IPS-15b (cell line): ENCODE results near the gene PTEN.
A peak's percentile ranks its signal among the peaks of the same experiment; 100 is the strongest.
"Not testable (repeated sequence)": the region's sequence is repeated elsewhere in the genome, so short reads cannot be mapped to it uniquely, and the experiment has no call there.

Experiments used
- H3K27me3 ChIP-seq: one replicate; pipeline ENCODE4 v1.6.1; 2013; ENCODE audit warnings: low read length; ENCODE audit not compliant: control insufficient read depth, insufficient read depth
- H3K36me3 ChIP-seq: one replicate; pipeline ENCODE4 v1.6.1; 2013; ENCODE audit warnings: low read length; ENCODE audit not compliant: control insufficient read depth, insufficient read depth
- H3K4me1 ChIP-seq: one replicate; pipeline ENCODE4 v1.6.1; 2013; ENCODE audit warnings: mild to moderate bottlenecking, low read length; ENCODE audit not compliant: control insufficient read depth, insufficient read depth
- H3K4me3 ChIP-seq: one replicate; pipeline ENCODE4 v1.5.1; 2013; ENCODE audit warnings: low read depth, low read length
- H3K9ac ChIP-seq: one replicate; pipeline ENCODE4 v1.6.1; 2013; ENCODE audit warnings: low read depth, mild to moderate bottlenecking, low read length
- H3K9me3 ChIP-seq: one replicate; pipeline ENCODE4 v1.6.1; 2013; ENCODE audit warnings: mild to moderate bottlenecking, low read length; ENCODE audit not compliant: control insufficient read depth, insufficient read depth

PTEN gene

GRCh38 chr10:87863053-87863943 lies at the start of gene PTEN, which contains the start of gene KLLN:
Gene PTEN, plus strand, starts transcription at chr10:87863625. Its CDS starts 845 bp downstream, at chr10:87864470.
Gene KLLN, minus strand, starts transcription at chr10:87863533. Its CDS starts 1,046 bp downstream, at chr10:87862487.
- H3K36me3 ChIP-seq = no peaks in the 10 kb centered on the region
- H3K9ac ChIP-seq = peak within 1 kb of the TSS; percentile 81
- peak within 1 kb of the TSS; percentile 98 for H3K4me3 ChIP-seq
- H3K9me3 ChIP-seq = no peaks in the 10 kb centered on the region
- peaks cover 6% of the 10 kb centered on the region for H3K27me3 ChIP-seq
- peaks cover 12% of the 10 kb centered on the region for H3K4me1 ChIP-seq

GRCh38 chr10:87816163-87816897 lies 47.1 kb upstream of the PTEN start:
- Histone ChIP-seq H3K36me3 (no peaks in the 10 kb centered on the region), H3K9me3 (no peaks in the 10 kb centered on the region), H3K4me1 (peaks cover 4% of the 10 kb centered on the region), H3K9ac (no peak overlapping the region), H3K27me3 (no peaks in the 10 kb centered on the region), H3K4me3 (peak overlapping the region; percentile 93)

- peaks cover 4% of the 10 kb centered on the region for H3K4me1 ChIP-seq
- H3K36me3 ChIP-seq = no peaks in the 10 kb centered on the region
- H3K27me3 ChIP-seq = no peaks in the 10 kb centered on the region
- peak overlapping the region; percentile 93 for H3K4me3 ChIP-seq
- H3K9ac ChIP-seq = peak overlapping the region; percentile 94
- H3K9me3 ChIP-seq = no peaks in the 10 kb centered on the region
These were observed 46.4 kb upstream of the PTEN start for GRCh38 chr10:87816898-87817608.

- peak within 1 kb of the TSS; percentile 93 for H3K4me3 ChIP-seq
- H3K27me3 ChIP-seq = no peaks in the 10 kb centered on the region
- peaks cover 4% of the 10 kb centered on the region for H3K4me1 ChIP-seq
- H3K36me3 ChIP-seq = no peaks in the 10 kb centered on the region
- no peaks in the 10 kb centered on the region for H3K9me3 ChIP-seq
- H3K9ac ChIP-seq = peak within 1 kb of the TSS; percentile 94
These were observed 45.6 kb upstream of the PTEN start, which contains the start of gene ATAD1 for GRCh38 chr10:87817609-87818504. Gene ATAD1, minus strand, starts transcription at chr10:87818226. Its CDS starts 3,627 bp downstream, at chr10:87814599.

GRCh38 chr10:87818505-87819288 lies 44.7 kb upstream of the PTEN start:
- Histone ChIP-seq H3K9me3 (no peaks in the 10 kb centered on the region), H3K36me3 (no peaks in the 10 kb centered on the region), H3K27me3 (no peaks in the 10 kb centered on the region), H3K9ac (no peak overlapping the region), H3K4me1 (peaks cover 4% of the 10 kb centered on the region), H3K4me3 (peak overlapping the region; percentile 93)

- Histone ChIP-seq H3K9ac (no peak overlapping the region), H3K27me3 (no peaks in the 10 kb centered on the region), H3K9me3 (no peaks in the 10 kb centered on the region), H3K4me1 (peaks cover 4% of the 10 kb centered on the region), H3K36me3 (no peaks in the 10 kb centered on the region), H3K4me3 (peak overlapping the region; percentile 93)
These were observed 44.2 kb upstream of the PTEN start for GRCh38 chr10:87819289-87819585.

- Histone ChIP-seq H3K36me3 (no peaks in the 10 kb centered on the region), H3K4me1 (no peaks in the 10 kb centered on the region), H3K27me3 (no peaks in the 10 kb centered on the region), H3K9me3 (no peaks in the 10 kb centered on the region), H3K9ac (no peak overlapping the region), H3K4me3 (no peak overlapping the region)
These were observed 36.8 kb upstream of the PTEN start for GRCh38 chr10:87826653-87827052.

GRCh38 chr10:87827681-87828080 lies 35.7 kb upstream of the PTEN start:
- Histone ChIP-seq H3K27me3 (no peaks in the 10 kb centered on the region), H3K36me3 (no peaks in the 10 kb centered on the region), H3K4me3 (no peak overlapping the region), H3K9me3 (no peaks in the 10 kb centered on the region), H3K4me1 (no peaks in the 10 kb centered on the region), H3K9ac (no peak overlapping the region)

GRCh38 chr10:87829051-87829450 lies 34.4 kb upstream of the PTEN start:
- not testable (repeated sequence) for H3K9ac ChIP-seq, H3K4me1 ChIP-seq, H3K9me3 ChIP-seq, H3K36me3 ChIP-seq, H3K4me3 ChIP-seq, H3K27me3 ChIP-seq

- no peaks in the 10 kb centered on the region for H3K36me3 ChIP-seq
- H3K27me3 ChIP-seq = no peaks in the 10 kb centered on the region
- H3K4me1 ChIP-seq = no peaks in the 10 kb centered on the region
- H3K9me3 ChIP-seq = no peaks in the 10 kb centered on the region
- no peak overlapping the region for H3K4me3 ChIP-seq
- no peak overlapping the region for H3K9ac ChIP-seq
These were observed 33.3 kb upstream of the PTEN start for GRCh38 chr10:87829986-87830729.
